ENCODE results near the gene CHRDL1. TPM values are rescaled to one million over a fixed set of nuclear protein-coding genes. Genes with fewer than 3 reads are reported as not detected.

CHRDL1 gene
- total RNA-seq, 1 donor: 8.0 TPM

DNA sequence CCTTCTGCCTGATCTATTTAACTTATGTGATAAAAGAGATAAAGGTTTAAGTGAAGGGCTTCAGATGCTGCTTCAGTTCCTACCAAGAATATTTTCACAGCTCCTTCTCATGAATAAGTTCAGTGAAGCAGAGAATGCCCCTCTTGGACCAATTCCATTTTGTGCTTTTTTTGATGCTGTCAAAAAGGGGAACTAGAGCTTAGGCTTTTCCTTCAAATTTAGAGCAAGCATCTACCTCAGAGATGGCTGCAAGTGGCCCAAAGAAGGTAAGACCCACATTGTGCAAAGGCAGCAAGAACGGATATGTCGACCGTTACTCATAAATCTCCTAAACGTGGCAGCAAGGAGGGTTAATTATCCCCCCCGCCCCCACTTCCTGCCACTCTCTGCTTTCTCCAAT, 4.5 kb downstream of the CHRDL1 start:
- H3K36me3 ChIP-seq (ENCODE audit: insufficient read depth, low read length): no peaks in the 10 kb centered on the region
- H3K27ac ChIP-seq (ENCODE audit: low read depth, low read length): no peak overlapping the region
- no peaks in the 10 kb centered on the region for H4K20me1 ChIP-seq (ENCODE audit: insufficient read depth, low read length)
- H3K9me3 ChIP-seq (ENCODE audit: low read depth, low read length): no peaks in the 10 kb centered on the region
- DNase-seq (ENCODE audit: insufficient read length, low spot score, missing footprints): no peak
- no peak overlapping the region for H3K4me3 ChIP-seq (ENCODE audit: insufficient read depth, low read length)
- H3K4me2 ChIP-seq (ENCODE audit: insufficient read depth, low read length): no peak overlapping the region
- peaks cover 47% of the 10 kb centered on the region for H3K27me3 ChIP-seq (ENCODE audit: insufficient read depth, low read length)
- no peaks in the 10 kb centered on the region for H3K4me1 ChIP-seq (ENCODE audit: insufficient read depth, low read length)
- TF ChIP-seq CTCF (IDR thresholded peaks at IDR 0.05; ENCODE audit: extremely low read depth, low read depth, low read length): no peak
- no peaks in the 10 kb centered on the region for H3K79me2 ChIP-seq (ENCODE audit: insufficient read depth, low read length)
- H2AFZ ChIP-seq (ENCODE audit: low read length): no peak overlapping the region

- H3K36me3 ChIP-seq (ENCODE audit: insufficient read depth, low read length): no peaks in the 10 kb centered on the region
- no peaks in the 10 kb centered on the region for H4K20me1 ChIP-seq (ENCODE audit: insufficient read depth, low read length)
- H3K4me3 ChIP-seq (ENCODE audit: insufficient read depth, low read length): no peak overlapping the region
- H3K27ac ChIP-seq (ENCODE audit: low read depth, low read length): no peak overlapping the region
- no peak for DNase-seq (ENCODE audit: insufficient read length, low spot score, missing footprints)
- H3K27me3 ChIP-seq (ENCODE audit: insufficient read depth, low read length): peaks cover 16% of the 10 kb centered on the region
- no peaks in the 10 kb centered on the region for H3K4me1 ChIP-seq (ENCODE audit: insufficient read depth, low read length)
- H3K9me3 ChIP-seq (ENCODE audit: low read depth, low read length): no peaks in the 10 kb centered on the region
- H3K4me2 ChIP-seq (ENCODE audit: insufficient read depth, low read length): no peak overlapping the region
- no peak overlapping the region for H2AFZ ChIP-seq (ENCODE audit: low read length)
- TF ChIP-seq CTCF (IDR thresholded peaks at IDR 0.05; ENCODE audit: extremely low read depth, low read depth, low read length): no peak
- H3K79me2 ChIP-seq (ENCODE audit: insufficient read depth, low read length): no peaks in the 10 kb centered on the region
Observed at GRCh38 chrX:110786486-110786885, 9.1 kb downstream of the CHRDL1 start.

GRCh38 chrX:110759785-110760184, 35.8 kb downstream of the CHRDL1 start:
- Histone ChIP-seq H4K20me1 (ENCODE audit: insufficient read depth, low read length) (no peaks in the 10 kb centered on the region), H3K27ac (ENCODE audit: low read depth, low read length) (no peak overlapping the region), H3K27me3 (ENCODE audit: insufficient read depth, low read length) (peaks cover 2% of the 10 kb centered on the region), H3K36me3 (ENCODE audit: insufficient read depth, low read length) (no peaks in the 10 kb centered on the region), H2AFZ (ENCODE audit: low read length) (no peak overlapping the region), H3K9me3 (ENCODE audit: low read depth, low read length) (no peaks in the 10 kb centered on the region), H3K4me1 (ENCODE audit: insufficient read depth, low read length) (peaks cover 6% of the 10 kb centered on the region), H3K79me2 (ENCODE audit: insufficient read depth, low read length) (no peaks in the 10 kb centered on the region), H3K4me3 (ENCODE audit: insufficient read depth, low read length) (no peak overlapping the region), H3K4me2 (ENCODE audit: insufficient read depth, low read length) (no peak overlapping the region)
- no peak for DNase-seq (ENCODE audit: insufficient read length, low spot score, missing footprints)
- TF ChIP-seq CTCF (IDR thresholded peaks at IDR 0.05; ENCODE audit: extremely low read depth, low read depth, low read length): no peak

- Histone ChIP-seq H3K36me3 (ENCODE audit: insufficient read depth, low read length) (no peaks in the 10 kb centered on the region), H4K20me1 (ENCODE audit: insufficient read depth, low read length) (no peaks in the 10 kb centered on the region), H3K4me3 (ENCODE audit: insufficient read depth, low read length) (no peak overlapping the region), H3K9me3 (ENCODE audit: low read depth, low read length) (no peaks in the 10 kb centered on the region), H3K4me1 (ENCODE audit: insufficient read depth, low read length) (peaks cover 6% of the 10 kb centered on the region), H3K79me2 (ENCODE audit: insufficient read depth, low read length) (no peaks in the 10 kb centered on the region), H3K27ac (ENCODE audit: low read depth, low read length) (peak overlapping the region; percentile 41), H2AFZ (ENCODE audit: low read length) (peak overlapping the region; percentile 10), H3K27me3 (ENCODE audit: insufficient read depth, low read length) (peaks cover 6% of the 10 kb centered on the region), H3K4me2 (ENCODE audit: insufficient read depth, low read length) (no peak overlapping the region)
- TF ChIP-seq CTCF (IDR thresholded peaks at IDR 0.05; ENCODE audit: extremely low read depth, low read depth, low read length): no peak
- DNase-seq (ENCODE audit: insufficient read length, low spot score, missing footprints): no peak
Observed at GRCh38 chrX:110758781-110759422, 36.7 kb downstream of the CHRDL1 start.
